Superior temporal gyrus (tissue), 1 donor: ENCODE measurements around the gene IP6K3.

ENCODE experiments used
- DNase-seq: peaks from one replicate; pipeline ENCODE4 v3.0.0-alpha.2; 2016; ENCODE audit errors: extremely low spot score

IP6K3 gene

DNA sequence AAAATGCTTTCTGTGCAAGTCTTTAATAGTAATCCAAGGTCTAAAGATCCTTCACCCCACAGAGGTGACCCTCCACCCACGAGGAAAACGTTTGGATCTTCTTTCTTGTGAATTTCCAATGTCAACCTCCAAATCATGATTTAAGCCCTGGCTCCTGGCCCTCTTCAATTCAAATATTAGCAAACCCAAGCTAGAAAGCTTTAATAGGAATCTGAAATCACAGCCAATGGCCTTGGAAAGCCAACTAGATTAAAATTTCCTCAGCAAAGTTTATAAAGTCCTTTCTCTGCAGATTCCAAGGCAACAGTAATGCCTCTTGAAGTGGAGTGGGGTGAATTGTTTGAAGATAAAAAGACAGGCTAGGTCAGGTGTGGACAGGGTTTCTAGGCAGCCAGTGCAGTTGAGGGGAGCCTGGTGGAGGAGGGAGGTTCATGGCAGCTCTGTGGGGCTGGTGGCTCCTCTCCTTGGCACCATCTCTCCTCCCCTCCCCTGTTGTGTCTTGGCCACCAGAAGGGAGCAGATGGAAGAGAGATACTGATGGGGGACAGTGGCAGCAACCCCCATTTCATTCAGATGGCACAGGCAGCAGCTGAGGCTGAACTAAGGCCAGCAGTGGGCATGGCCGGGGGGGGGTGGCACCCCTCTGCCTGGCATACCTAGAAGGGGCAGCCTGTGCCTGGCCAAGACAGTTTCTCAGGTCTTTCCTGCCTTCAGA is 23.2 kb downstream of the IP6K3 start:
- no peak for DNase-seq

DNA sequence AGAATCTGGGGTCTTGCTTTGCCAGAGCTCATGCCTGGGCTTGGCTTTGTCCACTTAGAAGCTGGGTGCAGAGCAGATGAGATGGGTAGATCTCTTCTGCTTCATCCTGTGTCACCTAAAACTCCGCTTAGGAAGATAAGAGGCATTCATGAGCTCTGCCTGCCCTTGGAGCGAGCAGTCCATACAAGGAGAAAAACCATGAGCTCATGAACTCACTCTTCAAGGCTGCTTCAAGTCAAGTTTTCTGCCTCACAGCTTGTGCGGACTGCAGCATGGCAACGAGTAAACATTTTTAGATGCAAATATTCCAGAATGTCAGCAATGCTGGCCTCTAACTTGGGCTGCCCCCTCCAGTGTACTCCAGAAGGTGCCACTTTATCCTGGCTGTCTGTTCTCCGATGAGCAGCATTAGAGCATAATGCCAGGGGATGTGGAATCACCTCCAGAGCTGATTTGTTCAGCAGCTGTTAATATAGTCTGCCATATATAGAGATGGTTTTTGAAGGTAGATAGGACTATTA is 24.5 kb downstream of the IP6K3 start:
- no peak for DNase-seq

DNA sequence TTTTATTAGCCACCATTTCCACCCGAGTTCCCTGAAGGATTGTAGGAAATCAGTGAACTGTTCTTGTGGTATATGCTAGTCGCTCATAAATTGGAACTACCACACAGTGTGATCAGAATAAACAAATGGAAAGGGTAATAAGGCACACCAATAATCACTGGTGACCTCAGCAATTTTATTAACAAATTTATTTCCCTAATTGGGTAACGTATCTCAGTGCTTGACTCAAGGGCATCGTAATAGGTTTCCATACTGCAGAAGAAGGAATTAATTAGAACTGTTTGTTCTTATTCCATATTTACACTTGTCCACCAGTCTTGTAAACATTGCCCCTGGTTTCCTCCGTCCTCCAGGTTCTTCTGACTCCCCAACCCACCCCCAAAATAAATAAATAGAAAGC is 25.2 kb downstream of the IP6K3 start:
- DNase-seq = no peak

DNA sequence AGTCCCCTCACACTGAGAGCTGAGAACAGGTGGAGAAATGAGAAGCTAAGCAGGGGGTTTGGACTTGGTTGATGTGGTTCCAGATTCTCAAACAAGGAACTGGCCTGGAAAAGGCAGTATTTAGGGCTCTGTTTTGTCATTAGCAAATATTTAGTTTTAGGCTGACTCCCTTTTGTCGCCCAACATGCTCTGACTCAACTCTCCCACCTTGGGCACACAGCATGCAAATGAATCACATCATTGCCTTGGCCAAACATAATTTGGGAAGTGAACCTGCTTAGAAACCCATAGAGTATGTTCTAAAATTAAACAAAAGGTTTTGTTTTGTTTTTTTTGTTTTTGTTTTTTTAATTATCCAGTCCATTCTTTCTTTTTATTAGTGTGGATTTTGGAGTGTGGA is 25.7 kb downstream of the IP6K3 start:
- no peak for DNase-seq

DNA sequence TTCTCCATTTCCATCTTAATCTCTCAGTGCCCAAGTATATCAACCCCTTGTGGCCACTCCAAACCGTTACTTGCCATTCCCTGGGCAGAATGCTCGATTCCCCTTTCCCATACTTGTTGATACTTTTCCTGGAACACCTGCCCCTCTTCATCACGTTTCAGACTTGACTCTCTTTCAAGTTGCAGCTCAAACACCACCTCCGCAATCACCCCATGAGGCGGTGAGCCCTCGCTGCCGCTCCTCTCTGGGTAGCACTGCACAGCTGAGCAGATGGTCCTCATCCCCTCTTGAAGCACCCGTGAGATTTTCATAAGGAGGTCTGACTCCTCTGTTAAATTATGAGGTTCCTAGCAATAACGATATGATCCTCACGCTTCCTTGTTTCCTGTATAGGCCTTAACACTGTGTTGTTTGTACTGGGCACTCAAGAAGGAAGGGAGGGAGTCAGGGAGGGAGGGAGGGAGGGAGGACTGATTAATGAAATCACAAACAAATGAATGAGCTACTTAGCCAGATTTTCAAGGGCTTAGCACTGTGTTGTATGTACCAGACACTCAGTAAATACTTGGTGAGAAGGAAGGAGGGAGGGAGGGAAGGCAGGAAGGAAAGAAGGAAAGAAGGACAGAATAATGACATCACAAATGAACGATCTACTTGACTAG is 27.2 kb downstream of the IP6K3 start:
- DNase-seq = no peak

DNA sequence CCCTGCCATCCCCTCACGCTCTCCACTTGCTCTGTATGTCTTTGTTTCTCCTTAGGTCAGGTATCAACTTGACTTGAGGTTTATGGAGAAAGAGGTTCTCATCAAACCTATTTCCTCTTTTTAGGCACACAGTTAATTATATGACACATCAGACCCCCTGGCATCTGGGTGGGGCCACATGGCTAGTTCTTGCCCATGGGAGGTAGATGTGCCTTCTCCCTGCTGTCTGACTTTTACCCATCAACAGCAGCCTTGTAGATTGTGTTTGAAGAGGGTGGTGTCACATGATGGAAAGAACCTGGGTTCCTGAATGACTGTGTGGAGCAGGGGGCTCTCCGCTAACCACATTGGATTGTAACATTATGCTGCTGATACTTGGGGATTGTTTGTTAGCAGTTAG is 28.0 kb downstream of the IP6K3 start:
- DNase-seq = no peak

DNA sequence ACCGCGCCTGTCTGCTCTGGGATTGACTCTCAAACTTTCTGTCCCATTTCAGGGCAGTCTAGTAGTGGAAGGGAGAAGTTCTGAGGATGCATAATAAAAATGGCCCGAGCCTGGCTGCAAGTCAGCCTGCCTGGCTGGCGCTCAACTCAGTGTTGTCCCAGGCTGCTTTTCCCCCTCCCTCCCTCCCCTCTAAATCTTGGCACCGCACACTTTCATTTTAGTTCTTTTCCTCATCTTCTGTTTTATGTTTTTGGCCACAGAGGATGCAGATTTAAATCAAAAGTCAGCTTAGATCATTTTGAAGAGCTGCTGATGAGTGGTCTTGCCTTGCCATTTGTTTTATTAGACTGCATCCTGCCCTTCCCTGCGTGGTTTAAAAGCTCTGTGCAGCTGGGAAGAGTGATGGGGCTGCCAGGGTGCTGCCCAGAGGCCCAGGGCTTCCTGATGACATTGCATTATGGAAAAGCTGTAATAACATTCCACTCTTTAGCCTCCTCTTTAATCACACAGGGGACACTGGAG is 28.7 kb downstream of the IP6K3 start:
- no peak for DNase-seq

DNA sequence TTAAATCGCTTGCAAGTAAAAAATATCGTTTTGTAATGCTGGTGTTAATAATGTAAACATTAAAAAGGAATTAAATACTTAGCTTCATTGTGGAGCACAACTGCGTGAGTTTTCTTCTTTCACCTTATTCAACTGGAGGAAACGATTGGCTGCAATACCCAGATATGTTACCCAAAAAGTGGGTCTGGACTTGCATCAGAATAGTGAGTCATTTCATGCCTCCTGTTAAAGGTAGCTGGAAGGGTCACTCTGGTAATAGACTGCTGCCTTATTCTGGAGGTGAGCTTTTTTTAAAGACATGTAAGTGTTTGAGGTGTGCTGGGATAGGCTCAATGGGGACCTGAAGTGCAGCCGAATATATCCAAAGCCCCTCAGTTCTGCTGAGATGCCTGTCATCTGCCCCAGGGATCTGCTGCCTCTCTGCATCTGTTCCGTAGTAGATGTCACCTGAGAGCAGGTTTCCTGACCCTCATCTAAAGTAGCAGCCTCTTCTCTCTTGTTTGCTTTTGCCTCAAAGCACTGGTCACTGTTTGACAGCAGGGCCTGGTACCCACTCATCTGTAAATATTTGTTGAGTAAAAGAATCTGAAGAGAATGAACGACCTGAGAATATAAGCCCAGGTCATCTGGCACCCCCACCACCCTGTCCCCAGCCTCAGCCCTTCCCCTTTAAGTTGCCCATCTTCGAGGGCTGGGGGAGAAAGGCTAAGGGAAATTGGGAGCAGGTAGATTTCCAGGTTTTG is 29.6 kb downstream of the IP6K3 start:
- no peak for DNase-seq

DNA sequence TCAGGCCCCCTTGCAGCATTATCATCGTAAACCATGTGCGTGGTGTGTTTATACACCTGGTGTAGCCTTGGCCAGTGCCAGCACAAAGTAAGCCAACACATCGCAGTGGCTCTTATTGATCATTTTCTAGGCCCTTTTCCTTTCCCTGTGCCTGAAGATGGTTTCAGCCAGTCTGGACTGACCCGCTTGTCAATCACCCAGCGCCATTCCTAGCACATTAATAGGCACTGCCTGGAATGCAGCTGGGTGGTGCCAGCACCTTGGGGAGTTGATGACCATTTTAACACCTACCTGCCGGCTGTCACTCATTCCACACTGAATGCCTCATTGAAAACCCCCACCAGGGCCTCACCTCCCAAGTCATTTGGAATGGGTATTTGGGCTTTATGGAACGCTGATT is 30.3 kb downstream of the IP6K3 start:
- no peak for DNase-seq

DNA sequence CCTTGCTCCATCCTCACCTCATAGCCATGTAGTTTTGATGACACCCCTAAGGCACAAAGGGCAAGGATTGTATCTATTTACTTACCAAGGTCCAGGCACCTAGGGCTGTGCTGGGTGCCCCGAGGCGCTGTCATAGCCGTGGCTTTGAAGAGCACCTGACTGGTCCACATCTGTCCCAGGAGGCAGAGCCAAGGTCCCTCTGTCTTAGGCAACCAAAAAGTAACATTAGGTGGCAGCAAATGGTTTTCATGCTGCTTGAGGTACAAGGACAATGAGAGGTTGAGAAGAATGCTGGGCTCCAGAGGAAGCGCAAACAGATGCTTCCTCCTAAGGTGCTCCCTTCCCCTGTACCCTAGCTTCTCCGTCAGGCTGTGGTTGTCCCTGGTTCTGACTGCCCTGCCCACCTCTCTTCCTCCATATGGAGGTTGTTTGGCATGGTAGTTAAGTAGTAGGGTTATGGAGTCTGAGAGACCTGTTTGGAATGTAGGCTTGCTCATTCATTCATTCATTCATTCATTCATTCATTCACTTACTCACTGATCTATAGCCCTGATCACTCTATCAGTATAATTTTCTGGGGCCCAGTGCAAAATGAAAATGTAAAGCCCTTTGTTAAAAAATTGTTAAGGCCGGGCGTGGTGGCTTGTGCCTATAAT is 32.2 kb downstream of the IP6K3 start:
- no peak for DNase-seq

DNA sequence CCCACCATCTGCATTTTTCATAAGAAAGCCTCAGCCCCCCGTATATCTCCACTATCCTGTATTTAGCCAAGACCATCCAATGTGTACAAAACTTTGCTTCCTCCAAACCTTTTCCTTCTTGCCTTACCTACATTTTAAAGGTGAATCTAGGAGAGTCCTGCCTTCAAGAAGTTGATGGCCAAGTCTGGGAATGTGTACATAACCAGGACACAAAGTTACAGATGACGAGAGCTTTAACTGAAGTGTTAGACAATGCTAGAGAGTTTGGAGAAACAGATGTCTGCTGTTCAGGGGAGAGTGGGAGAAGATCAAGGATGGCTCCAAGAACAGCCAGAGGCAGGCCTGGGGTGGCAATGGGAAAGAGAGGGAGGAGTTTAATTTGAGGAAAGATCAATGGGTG is 32.9 kb downstream of the IP6K3 start:
- no peak for DNase-seq

DNA sequence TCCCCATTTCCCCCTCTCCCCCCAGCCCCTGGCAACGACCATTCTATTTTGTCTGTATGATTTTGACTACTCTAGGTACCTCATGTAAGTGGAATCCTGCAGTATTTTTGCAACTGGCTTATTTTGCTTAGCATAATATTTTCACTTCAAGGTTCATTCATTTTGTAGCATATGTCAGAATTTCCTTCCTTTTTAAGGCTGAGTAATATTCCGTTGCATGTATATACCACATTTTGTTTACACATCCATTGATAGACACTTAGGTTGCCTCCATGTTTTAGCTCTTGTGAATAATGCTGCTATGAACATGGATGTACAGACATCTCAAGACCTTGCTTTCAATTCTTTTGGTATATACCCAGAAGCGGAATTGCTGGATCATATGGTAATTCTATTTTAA is 33.8 kb downstream of the IP6K3 start:
- DNase-seq = no peak

DNA sequence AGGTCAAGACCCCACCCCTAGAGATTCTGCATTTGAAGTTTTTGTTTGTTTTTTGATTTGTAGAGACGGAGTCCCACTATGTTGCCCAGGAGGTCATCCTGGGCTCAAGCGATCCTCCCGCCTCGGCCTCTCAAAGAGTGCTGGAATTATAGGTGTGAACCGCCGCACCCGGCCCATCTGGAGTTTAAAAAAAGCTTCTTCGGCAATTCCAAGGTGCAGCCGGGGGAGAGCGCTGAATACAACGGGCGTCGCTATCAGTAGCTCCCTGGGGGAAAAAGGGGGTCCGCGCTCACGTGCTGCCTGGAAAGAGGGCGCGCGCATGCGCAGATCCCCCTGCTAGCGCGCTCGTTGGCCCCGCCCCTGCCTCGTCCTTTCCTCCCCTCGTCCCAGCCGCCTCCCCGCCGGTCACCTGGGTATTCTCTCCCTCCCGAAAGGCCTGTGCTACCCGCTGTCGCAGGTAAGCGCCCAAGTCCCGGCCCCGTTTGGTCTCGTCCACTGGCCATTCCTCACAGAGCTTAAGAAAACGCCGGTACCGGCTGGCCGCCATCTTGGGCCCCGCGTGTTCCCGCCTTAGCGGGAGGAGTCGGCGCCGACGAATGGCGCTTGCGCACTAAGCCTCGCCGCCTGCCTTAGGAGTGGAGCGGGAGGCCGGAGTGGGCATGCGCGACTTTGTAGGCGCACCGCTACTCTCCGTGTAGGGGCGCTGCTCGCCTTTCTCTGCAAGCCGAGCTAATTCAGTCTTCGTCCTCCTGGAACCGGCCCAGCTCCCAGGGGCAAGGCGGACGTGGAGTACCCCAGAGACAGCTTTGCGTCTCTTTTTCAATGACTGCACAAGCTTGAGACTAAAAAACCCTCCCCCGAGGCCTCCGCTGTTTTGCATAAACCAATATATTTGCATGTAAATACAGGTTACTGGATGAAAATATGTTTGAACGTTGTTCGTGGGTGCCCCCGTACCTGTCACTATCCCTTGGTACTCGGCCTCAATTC is 35.3 kb downstream of the IP6K3 start, which contains the start of gene UQCC2:
Gene UQCC2 (minus strand): TSS at position 561 of the 990 bp plus-strand sequence. CDS start 14 bp downstream, at position 547.
- peak; percentile 98 for DNase-seq

DNA sequence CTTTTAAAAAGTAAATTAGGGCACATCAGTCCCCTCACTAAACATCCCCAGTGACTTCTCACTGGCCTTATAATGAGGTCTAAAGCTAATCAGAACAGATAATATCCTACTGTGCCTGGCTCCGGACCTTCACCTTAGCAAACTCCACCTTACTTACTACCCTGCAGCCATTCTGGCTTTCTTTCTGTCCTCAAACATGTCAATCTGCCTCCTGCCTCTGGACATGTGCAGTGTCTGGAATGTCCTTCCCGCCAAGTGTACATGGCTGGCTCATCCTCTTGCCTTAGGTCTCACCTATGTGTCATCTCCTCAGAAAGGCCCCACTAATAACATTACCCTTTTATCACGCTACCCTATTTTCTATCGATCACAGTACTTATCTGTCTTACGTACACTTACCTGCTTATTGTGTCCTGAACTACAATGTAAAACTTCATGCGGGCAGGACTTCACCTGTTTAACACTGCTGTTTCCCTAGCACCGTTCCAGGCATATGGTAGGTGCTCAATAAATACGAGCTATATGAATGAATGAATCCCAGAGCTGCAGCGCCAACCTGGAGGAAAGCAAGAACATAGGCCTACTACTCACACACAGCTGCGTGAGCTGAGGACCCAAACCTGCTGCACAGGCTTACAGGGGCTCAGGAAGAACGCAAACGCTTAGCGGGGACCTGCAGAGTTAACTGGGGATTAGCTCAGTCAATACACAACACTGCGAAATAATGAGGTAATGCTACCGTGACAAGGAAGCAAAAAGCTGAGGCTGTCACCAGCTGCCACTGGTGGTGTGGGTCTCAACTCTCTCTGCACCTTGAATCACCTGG is 36.2 kb downstream of the IP6K3 start:
- DNase-seq = no peak

DNA sequence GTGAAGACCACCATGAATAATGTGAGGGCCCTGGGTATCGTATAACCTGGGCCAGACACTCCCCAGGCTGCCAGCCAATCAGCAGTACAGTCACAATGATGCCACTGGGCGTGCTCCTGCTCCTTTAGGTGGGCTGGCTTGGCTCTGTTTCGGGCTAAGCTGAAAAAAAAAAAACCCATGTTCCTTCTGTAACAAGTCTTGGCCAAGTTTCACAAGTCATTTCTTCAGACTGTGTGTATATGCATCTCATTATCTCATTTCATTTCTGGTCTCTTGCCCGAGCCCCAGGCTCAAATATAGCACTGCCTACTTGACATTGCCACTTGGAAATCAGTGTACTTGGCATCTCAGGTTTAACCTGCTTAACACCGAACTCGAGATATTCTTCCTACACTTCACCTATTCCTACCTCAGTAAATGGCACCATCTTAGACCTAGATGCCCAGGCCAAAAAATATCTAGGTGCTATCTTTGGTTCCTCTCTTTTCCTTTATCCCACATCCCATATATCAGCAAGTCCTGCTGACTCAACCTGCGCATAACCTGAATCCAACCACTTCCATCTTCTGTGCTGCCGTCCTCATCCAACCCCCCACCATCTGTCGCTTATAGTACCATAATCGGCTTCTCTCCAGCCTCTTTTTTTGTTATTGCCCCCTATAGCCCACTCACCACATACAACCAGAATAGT is 37.0 kb downstream of the IP6K3 start:
- peak; percentile 47 for DNase-seq

DNA sequence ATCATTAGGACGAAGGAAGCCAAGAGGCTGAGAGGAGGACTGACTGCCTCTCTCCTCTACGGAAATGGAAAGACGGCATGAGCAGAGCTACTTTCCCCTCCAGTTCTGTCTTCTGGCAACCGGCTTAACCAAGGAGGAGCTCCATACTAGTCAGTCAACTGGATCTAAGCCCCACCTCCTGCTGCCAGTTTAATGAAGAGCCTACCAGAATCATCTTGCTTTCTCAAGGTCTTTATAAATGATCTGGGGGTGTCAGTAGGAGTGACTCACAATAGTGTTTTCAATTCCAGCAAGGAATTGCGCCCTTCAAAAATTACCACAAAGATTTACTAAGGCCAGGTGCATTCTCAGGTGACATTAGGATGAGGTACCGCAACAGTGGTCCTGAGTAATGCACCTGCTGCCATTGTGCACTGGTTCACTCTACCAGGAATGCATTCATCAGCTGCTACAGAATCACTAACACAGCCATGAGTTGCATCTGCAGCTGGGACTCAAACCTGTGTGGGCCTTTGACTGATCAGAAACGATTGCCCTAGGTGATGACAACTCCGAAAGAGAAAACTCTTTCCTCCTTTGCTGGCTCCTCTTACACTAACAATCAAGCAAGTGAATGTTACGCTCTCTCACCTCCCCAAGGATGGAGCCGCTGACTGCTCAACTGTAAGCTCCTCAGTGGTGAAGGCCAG is 38.0 kb downstream of the IP6K3 start:
- DNase-seq = no peak

DNA sequence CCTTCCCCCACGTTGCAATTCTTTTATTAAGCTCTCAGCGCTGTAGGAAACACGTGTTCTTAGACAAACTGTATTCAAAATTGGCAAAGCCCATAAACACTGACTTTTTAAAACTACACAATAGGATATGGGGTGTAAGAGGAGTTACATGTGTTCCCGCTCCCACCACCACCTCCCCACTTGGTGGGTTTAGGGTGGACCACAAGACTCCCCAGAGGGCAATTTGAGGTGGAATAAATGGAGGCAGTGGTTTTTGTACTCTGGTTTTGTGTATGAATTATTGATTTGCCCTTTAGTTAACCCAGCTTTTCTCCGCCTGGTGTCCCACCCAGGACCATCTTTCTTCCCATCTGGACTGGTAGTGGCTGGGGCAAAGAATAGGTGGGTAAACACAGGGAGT is 38.9 kb downstream of the IP6K3 start:
- DNase-seq = no peak

DNA sequence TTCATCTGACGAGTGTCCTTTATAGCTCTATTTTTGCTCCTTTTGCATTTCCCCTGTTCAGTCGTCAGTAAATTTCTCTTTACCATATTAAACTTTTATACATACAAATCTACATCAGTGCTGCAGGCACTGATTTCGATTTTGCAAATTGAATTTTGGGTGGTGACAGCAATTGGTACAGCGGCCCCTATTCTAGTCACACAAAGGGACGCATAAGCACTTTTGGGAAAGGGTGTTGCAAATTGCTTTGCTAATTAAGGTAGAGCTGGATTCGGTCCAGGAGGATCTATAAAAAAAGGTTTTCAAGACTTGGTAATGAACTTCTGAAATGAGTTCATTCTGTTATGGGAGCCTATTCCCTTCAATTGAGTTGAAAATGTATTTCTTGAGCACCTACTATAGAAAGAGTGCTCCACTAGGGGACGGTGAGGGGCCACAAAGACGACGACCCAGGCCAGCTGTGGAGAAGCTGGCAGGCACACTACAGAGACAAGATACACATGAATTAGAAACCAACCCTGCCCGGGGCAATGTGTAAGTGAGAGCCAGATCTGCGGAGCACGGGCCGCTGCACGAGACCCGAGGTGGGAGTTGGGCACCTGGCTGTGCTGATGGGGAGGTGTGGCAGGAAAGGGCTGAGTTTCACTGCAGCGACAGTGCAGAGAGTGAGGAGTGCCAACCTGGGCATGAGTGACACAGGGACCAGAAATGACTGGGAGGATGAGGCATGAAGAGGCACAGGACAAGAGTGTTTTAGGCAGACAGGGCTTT is 40.6 kb downstream of the IP6K3 start:
- DNase-seq = no peak
